Cardiac septum (tissue), 1 donor: Measurements from ENCODE around the gene ATP5ME. TPM values are rescaled to one million over a fixed set of nuclear protein-coding genes. Genes with fewer than 3 reads are reported as not detected.
"Not testable (repeated sequence)": the region's sequence is repeated elsewhere in the genome, so short reads cannot be mapped to it uniquely, and the experiment has no call there.

Experiments used
- DNase-seq: peaks from one replicate; pipeline ENCODE4 v3.0.0-alpha.2; 2020; ENCODE audit warnings: low spot score
- intact Hi-C: fragments of 100-400 bp; cut with DNase I; formaldehyde crosslinking; loops from one replicate; pipeline ENCODE4 v1.14.0; 2022
- total RNA-seq: library from RNA; stranded (reverse); fragmentation: NEBNext Ultra II Directional; extraction: Animal tissue kit (Norgen Biotek cat#: 25700); gene quantifications from one replicate; pipeline ENCODE4 v1.2.1, GENCODE V29; 2021
- donor health status: DM: no; HTN: no; CAD: no.

Gene ATP5ME
- total RNA-seq, 1 donor from 2014 or later, result 734 TPM

- DNase-seq, result no peak
- intact Hi-C loops, result loop anchor here (10.0 kb wide), 2 partner anchors 341 to 431 kb away; partner anchors contain the start of gene ZNF141
Measured at GRCh38 chr4:675980-676870, 2.1 kb upstream of the ATP5ME start.

GRCh38 chr4:675036-675882 lies 1.2 kb upstream of the ATP5ME start:
- no peak for DNase-seq
- intact Hi-C loops, result loop anchor here (10.0 kb wide), 2 partner anchors 340 to 430 kb away; partner anchors contain the start of gene ZNF141

- intact Hi-C loops, result loop anchor here (10.0 kb wide), 2 partner anchors 339 to 429 kb away; partner anchors contain the start of gene ZNF141
- no peak for DNase-seq
Measured at GRCh38 chr4:673349-674091, 556 bp downstream of the ATP5ME start.

GRCh38 chr4:671769-672168 lies 2.3 kb downstream of the ATP5ME start:
- intact Hi-C loops, result loop anchor here (10.0 kb wide), 2 partner anchors 337 to 427 kb away; partner anchors contain the start of gene ZNF141
- DNase-seq, result no peak

GRCh38 chr4:669806-670559 lies 4.1 kb downstream of the ATP5ME start:
- DNase-seq, result not testable (repeated sequence)
- intact Hi-C loops, result loop anchor here (10.0 kb wide), 2 partner anchors 335 to 425 kb away; partner anchors contain the start of gene ZNF141

- intact Hi-C loops, DNase-seq: not testable (repeated sequence)
Measured at GRCh38 chr4:668219-668618, 5.9 kb downstream of the ATP5ME start.

- intact Hi-C loops, result no loop called here
- DNase-seq, result no peak
Measured at GRCh38 chr4:667545-667925, 6.5 kb downstream of the ATP5ME start.

- intact Hi-C loops, result no loop called here
- no peak for DNase-seq
Measured at GRCh38 chr4:666822-667544, 7.1 kb downstream of the ATP5ME start.

GRCh38 chr4:666436-666810 lies 7.7 kb downstream of the ATP5ME start:
- DNase-seq, result no peak
- intact Hi-C loops, result no loop called here

- intact Hi-C loops, result no loop called here
- no peak for DNase-seq
Measured at GRCh38 chr4:665751-666435, 8.2 kb downstream of the ATP5ME start.

- no peak for DNase-seq
- intact Hi-C loops, result no loop called here
Measured at GRCh38 chr4:665381-665750, 8.7 kb downstream of the ATP5ME start.

GRCh38 chr4:664713-665231 lies 9.3 kb downstream of the ATP5ME start:
- intact Hi-C loops, result no loop called here
- DNase-seq, result no peak

GRCh38 chr4:663438-664428 lies 10.3 kb downstream of the ATP5ME start:
- no peak for DNase-seq
- intact Hi-C loops, result no loop called here

- intact Hi-C loops, result no loop called here
- no peak for DNase-seq
Measured at GRCh38 chr4:663046-663437, 11.0 kb downstream of the ATP5ME start.

- DNase-seq, result no peak
- intact Hi-C loops, result no loop called here
Measured at GRCh38 chr4:661881-662761, 12.0 kb downstream of the ATP5ME start.
